GM18861 (cell line): ENCODE measurements around the gene TUSC1.
"Not testable (repeated sequence)": the region's sequence is repeated elsewhere in the genome, so short reads cannot be mapped to it uniquely, and the experiment has no call there.

Source experiments
- ATAC-seq: cut with Tn5 transposase; IDR thresholded peaks from one replicate; pipeline ENCODE4 v1.9.1; 2021; ENCODE audit not compliant: unreplicated experiment

TUSC1 gene

GRCh38 chr9:25678147-25678666 is at the start of gene TUSC1:
TSS of gene TUSC1 (minus strand) at chr9:25678444. CDS start at chr9:25678312, 132 bp downstream.
- ATAC-seq = no peak

GRCh38 chr9:25726871-25727410 is 48.7 kb upstream of the TUSC1 start:
- ATAC-seq = no peak

DNA sequence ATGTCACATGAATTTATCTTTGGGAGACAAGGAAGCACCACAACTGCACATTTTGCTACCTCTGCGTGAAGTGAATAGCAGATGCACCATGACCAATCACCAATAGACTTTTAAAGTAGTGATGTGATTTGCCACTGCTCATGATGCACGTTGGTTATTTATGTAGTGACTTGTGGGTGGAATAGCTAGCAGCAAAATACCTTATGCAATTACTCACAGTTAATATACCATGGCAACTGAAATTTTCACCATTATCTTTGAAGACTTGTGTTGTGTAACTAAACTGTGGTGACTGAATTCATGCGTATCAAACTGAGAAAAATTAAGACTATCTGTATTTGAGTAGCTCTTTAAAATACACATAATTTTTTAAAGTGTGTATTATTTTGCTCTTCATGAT is 46.2 kb upstream of the TUSC1 start:
- no peak for ATAC-seq

- ATAC-seq = no peak
Measured at GRCh38 chr9:25716220-25716872, 38.1 kb upstream of the TUSC1 start.

DNA sequence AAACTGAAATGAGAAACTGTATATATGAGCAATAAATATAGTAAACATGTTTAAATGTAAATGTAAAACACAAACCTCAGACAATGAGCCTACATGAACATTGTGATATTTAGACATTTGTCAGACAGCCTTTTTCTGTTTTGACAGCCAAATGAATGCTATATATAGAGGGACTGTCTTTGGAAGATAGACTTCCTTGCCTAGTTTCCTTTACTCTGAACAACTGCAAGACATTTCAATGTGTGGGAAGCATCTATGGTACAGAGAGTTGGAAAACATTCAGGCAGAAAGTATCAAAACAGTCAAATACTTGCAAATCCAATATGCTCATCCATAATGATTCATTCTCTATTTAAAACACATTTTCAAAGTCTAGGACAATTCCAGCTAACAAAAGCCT is 31.7 kb upstream of the TUSC1 start:
- no peak for ATAC-seq

GRCh38 chr9:25704800-25705199 is 26.6 kb upstream of the TUSC1 start:
- ATAC-seq = no peak

GRCh38 chr9:25703701-25704357 is 25.6 kb upstream of the TUSC1 start:
- no peak for ATAC-seq

GRCh38 chr9:25702536-25702935 is 24.3 kb upstream of the TUSC1 start:
- ATAC-seq = no peak

DNA sequence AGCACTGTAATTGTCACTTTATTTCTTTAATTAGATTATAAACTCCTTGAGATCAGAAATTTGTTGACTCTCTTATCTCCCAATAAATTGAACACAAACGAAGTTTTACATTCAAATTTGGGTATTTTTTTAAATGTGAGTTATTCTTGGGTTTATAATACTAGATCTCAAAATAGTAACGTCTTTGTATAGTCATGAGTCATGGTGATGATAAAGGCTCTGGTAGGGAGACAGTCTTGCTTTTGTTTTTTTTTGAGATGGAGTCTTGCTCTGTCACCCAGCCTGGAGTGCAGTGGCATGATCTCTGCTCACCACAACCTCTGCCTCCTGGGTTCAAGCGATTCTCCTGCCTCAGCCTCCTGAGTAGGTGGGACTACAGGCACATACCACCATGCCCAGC is 22.7 kb upstream of the TUSC1 start:
- ATAC-seq = not testable (repeated sequence)

- no peak for ATAC-seq
Measured at GRCh38 chr9:25700430-25700829, 22.2 kb upstream of the TUSC1 start.

- ATAC-seq = no peak
Measured at GRCh38 chr9:25691786-25692185, 13.5 kb upstream of the TUSC1 start.

- ATAC-seq = no peak
Measured at GRCh38 chr9:25684321-25684720, 6.1 kb upstream of the TUSC1 start.

- no peak for ATAC-seq
Measured at GRCh38 chr9:25681266-25681665, 3.0 kb upstream of the TUSC1 start.

GRCh38 chr9:25678846-25679360 is 659 bp upstream of the TUSC1 start:
- ATAC-seq = no peak

GRCh38 chr9:25677301-25678146 is 720 bp downstream of the TUSC1 start:
- ATAC-seq = no peak

DNA sequence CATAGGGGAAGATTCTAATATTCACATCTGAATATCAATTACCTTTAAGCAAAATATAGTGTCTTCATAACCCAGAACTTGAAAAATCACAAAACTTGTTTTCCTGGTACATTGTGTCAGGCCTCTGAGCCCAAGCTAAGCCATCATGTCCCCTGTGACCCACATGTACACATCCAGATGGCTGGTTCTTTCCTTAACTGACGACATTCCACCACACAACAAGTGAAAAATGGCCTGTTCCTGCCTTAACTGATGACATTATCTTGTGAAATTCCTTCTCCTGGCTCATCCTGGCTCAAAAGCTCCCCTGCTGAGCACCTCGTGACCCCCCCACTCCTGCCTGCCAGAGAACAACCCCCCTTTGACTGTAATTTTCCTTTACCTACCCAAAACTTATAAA is 2.4 kb downstream of the TUSC1 start:
- not testable (repeated sequence) for ATAC-seq

GRCh38 chr9:25658571-25658970 is 19.7 kb downstream of the TUSC1 start:
- no peak for ATAC-seq

GRCh38 chr9:25654417-25654816 is 23.8 kb downstream of the TUSC1 start:
- no peak for ATAC-seq

- ATAC-seq = no peak
Measured at GRCh38 chr9:25648116-25648515, 30.1 kb downstream of the TUSC1 start.

DNA sequence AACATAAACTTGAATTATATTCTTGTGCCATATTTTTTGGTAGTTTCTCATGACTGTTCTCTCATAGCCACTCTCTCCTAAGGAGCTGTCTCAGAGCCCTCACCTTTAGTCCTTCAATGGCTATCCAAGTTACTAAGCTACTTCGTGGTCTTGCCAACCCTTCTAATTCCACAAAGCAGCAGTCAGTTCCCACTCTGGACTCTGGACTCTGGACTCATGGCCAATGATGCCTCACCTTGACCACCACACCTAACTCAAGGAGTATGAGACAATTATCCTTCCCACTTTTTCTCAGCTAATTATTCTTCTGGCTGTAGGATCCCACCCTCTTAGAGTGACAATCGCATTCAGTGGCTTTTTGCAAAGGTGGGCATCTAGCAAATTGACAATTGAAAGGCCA is 42.2 kb downstream of the TUSC1 start:
- no peak for ATAC-seq

DNA sequence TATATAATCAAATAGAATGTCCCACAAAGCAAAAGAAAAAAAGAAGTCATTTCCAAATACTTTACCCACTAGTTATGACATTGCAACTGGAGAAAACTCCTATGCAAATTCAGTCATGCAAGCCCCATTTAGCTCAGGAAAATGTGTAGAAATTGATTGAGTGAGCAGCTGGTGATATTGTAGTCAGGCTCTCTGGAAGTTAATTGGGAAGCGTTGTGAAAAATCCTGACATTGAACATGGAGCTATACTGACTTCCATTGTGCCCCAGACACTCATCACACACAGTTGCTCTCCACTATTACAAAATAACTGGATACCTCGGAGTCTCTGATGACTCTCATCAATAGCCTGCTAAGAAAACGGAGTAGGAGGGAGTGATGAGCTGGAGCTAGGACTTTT is 49.0 kb downstream of the TUSC1 start:
- no peak for ATAC-seq
